Left lung (tissue), 10 donors: ENCODE results near the gene WDFY1. TPM values are rescaled to one million over a fixed set of nuclear protein-coding genes. Genes with fewer than 3 reads are reported as not detected.

ENCODE experiments used
- ATAC-seq: fragments of 200-7000 bp; cut with Tn5 transposase; one replicate; pipeline ENCODE4 v1.9.1; 2020; ENCODE audit warnings: moderate library complexity
- DNase-seq, 4 donors: peaks; one replicate each; pipeline ENCODE4 v3.0.0-alpha.2; 2013 to 2020
- H3K27ac ChIP-seq, 2 donors: fragments of 200-600 bp; sonication (generic) in 1 of 2; one replicate each; pipeline versions ENCODE4 v1.5.0 to v1.8.0; 2020 to 2021
- H3K27me3 ChIP-seq, 2 donors: fragments of 200-600 bp; sonication (generic) in 1 of 2; one replicate each; pipeline versions ENCODE4 v1.5.0 to v1.8.0; 2020 to 2021
- H3K36me3 ChIP-seq, 2 donors: fragments of 200-600 bp; sonication (generic) in 1 of 2; one replicate each; pipeline versions ENCODE4 v1.5.0 to v1.8.0; 2020 to 2021
- H3K4me1 ChIP-seq, 2 donors: fragments of 200-600 bp; one replicate each; pipeline ENCODE4 v1.8.0; 2021
- H3K4me3 ChIP-seq, 2 donors: fragments of 200-600 bp; sonication (generic) in 1 of 2; one replicate each; pipeline versions ENCODE4 v1.5.0 to v1.8.0; 2020 to 2021; ENCODE audit warnings: mild to moderate bottlenecking in 1 of 2
- H3K9me3 ChIP-seq, 2 donors: fragments of 200-600 bp; sonication (generic) in 1 of 2; one replicate each; pipeline versions ENCODE4 v1.5.0 to v1.8.0; 2020 to 2021
- intact Hi-C, 2 donors: fragments of 100-400 bp; cut with DNase I; formaldehyde crosslinking; loops; one replicate each; pipeline versions ENCODE4 v1.11.2 to v1.14.2; 2022
- polyA plus RNA-seq, 6 donors: library from polyadenylated mRNA; unstranded; fragments of 120-200 nt; gene quantifications; one replicate each; pipeline ENCODE4 v1.2.1, GENCODE V29; 2013; ENCODE audit not compliant: insufficient read length in 6 of 6
- total RNA-seq, 2 donors: library from RNA; stranded (reverse); fragmentation: NEBNext Ultra II Directional; extraction: Animal tissue kit (Norgen Biotek cat#: 25700); gene quantifications; one replicate each; pipeline ENCODE4 v1.2.1, GENCODE V29; 2021
- TF ChIP-seq, protein P1 (sequence below), 2 donors: fragments of 200-600 bp; sonication (generic) in 1 of 2; IDR thresholded peaks; one replicate each; pipeline versions ENCODE4 v1.5.0 to v1.8.0; 2021; ENCODE audit warnings: antibody characterized with exemption in 2 of 2
- donor health status: DM: no; HTN: yes; CAD: no.
- donor health status: DM: no; HTN: no; CAD: no.

WDFY1 gene
- total and polyA plus RNA-seq, 8 donors: 45.5 to 71.9 (median 67.5) TPM

GRCh38 chr2:223890721-223891120 is 54.4 kb downstream of the WDFY1 start:
- Histone ChIP-seq H3K27me3 (no peaks in the 10 kb centered on the region), H3K27ac (no peak overlapping the region), H3K4me1 (peaks cover 0 to 5% of the 10 kb centered on the region in 2 donors), H3K4me3 (no peak overlapping the region), H3K36me3 (peaks cover 0 to 72% of the 10 kb centered on the region in 2 donors), H3K9me3 (no peaks in the 10 kb centered on the region)
- TF ChIP-seq, protein P1, sequence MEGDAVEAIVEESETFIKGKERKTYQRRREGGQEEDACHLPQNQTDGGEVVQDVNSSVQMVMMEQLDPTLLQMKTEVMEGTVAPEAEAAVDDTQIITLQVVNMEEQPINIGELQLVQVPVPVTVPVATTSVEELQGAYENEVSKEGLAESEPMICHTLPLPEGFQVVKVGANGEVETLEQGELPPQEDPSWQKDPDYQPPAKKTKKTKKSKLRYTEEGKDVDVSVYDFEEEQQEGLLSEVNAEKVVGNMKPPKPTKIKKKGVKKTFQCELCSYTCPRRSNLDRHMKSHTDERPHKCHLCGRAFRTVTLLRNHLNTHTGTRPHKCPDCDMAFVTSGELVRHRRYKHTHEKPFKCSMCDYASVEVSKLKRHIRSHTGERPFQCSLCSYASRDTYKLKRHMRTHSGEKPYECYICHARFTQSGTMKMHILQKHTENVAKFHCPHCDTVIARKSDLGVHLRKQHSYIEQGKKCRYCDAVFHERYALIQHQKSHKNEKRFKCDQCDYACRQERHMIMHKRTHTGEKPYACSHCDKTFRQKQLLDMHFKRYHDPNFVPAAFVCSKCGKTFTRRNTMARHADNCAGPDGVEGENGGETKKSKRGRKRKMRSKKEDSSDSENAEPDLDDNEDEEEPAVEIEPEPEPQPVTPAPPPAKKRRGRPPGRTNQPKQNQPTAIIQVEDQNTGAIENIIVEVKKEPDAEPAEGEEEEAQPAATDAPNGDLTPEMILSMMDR (IDR thresholded peaks at IDR 0.05): no peak
- no peak for ATAC-seq
- DNase-seq: no peak
- intact Hi-C loops: no loop called here

DNA sequence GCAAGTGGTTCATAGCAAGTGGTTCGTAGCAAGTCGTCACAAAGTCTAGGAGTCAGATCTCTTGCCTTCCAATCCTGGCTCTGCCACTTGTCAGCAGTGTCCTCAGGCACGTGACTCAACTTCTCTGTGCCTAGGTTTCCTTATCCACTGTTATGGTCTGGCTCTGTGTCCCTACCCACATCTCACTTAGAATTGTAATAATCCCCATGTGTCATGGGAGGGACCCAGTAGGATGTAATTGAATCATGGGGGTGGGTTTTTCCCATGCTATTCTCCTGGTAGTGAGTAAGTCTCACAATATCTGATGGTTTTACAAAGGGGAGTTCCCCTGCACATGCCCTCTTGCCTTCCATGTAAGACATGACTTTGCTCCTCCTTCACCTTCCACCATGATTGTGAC is 55.9 kb downstream of the WDFY1 start:
- ATAC-seq: no peak
- peaks cover 0 to 74% of the 10 kb centered on the region in 2 donors for H3K36me3 ChIP-seq

DNA sequence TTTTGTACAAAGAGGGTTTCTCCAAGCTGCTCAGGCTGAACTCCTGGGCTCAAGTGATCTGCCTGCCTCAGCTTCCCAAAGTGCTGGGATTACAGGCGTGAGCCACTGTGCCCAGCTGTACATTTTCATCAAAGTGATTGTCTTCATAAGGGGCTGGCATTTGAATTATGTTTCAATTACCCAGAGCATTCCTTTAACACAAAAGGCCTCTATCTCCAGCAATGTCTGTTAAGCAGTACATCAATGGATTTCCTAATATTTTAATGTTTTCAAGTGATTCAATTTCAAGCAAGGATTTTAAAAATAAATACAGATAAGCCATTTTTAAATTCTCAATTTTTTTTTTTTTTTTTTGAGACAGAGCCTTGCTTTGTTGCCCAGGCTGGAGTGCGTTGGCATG is 56.9 kb downstream of the WDFY1 start:
- no peak for DNase-seq
- Histone ChIP-seq H3K4me1 (peaks cover 0 to 5% of the 10 kb centered on the region in 2 donors), H3K27ac (no peak overlapping the region), H3K36me3 (peaks cover 0 to 74% of the 10 kb centered on the region in 2 donors), H3K27me3 (no peaks in the 10 kb centered on the region), H3K9me3 (no peaks in the 10 kb centered on the region), H3K4me3 (no peak overlapping the region)
- TF ChIP-seq, protein P1 (IDR thresholded peaks at IDR 0.05): no peak
- ATAC-seq: no peak
- intact Hi-C loops: no loop called here

More for the DNA sequence above, 55.9 kb downstream of the WDFY1 start:
- Histone ChIP-seq H3K27me3 (no peaks in the 10 kb centered on the region), H3K4me1 (peaks cover 0 to 5% of the 10 kb centered on the region in 2 donors), H3K9me3 (no peaks in the 10 kb centered on the region), H3K27ac (no peak overlapping the region), H3K4me3 (no peak overlapping the region)
- no peak for DNase-seq
- intact Hi-C loops: no loop called here
- TF ChIP-seq, protein P1 (IDR thresholded peaks at IDR 0.05): no peak

DNA sequence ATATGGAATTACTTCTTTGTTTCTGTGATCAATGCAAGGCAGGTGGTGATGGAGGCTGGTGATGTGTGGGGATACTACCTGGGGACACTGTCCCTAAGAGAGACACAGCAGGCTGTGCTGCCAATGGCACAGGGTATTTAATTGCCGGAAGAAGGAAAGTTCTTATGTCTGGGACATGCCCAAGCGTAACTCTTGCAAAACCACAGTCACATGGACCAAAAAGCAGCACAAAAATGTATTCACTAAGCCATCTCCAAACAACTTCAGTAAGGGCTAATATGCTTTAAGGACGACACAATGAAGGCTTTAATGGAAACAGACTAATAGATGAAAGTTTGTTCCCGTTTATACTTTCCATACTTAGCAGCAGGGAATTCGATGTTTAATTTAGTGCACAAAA is 58.0 kb downstream of the WDFY1 start:
- Histone ChIP-seq H3K4me3 (no peak overlapping the region), H3K27me3 (no peaks in the 10 kb centered on the region), H3K4me1 (peaks cover 0 to 5% of the 10 kb centered on the region in 2 donors), H3K9me3 (no peaks in the 10 kb centered on the region), H3K36me3 (peaks cover 0 to 74% of the 10 kb centered on the region in 2 donors), H3K27ac (peak overlapping the region in 1 of 2 donors; percentile 51)
- TF ChIP-seq, protein P1 (IDR thresholded peaks at IDR 0.05): no peak
- ATAC-seq: peak; percentile 41
- intact Hi-C loops: no loop called here
- DNase-seq: no peak

GRCh38 chr2:223886726-223887125 is 58.4 kb downstream of the WDFY1 start:
- TF ChIP-seq, protein P1 (IDR thresholded peaks at IDR 0.05): no peak
- Histone ChIP-seq H3K4me1 (peaks cover 0 to 5% of the 10 kb centered on the region in 2 donors), H3K9me3 (no peaks in the 10 kb centered on the region), H3K4me3 (no peak overlapping the region), H3K36me3 (peaks cover 0 to 76% of the 10 kb centered on the region in 2 donors), H3K27me3 (no peaks in the 10 kb centered on the region), H3K27ac (peak overlapping the region in 1 of 2 donors; percentile 51)
- DNase-seq: no peak
- intact Hi-C loops: no loop called here
- no peak for ATAC-seq
